Right lobe of liver (tissue), 6 donors: ENCODE measurements around the gene ZBTB24. TPM values are rescaled to one million over a fixed set of nuclear protein-coding genes. Genes with fewer than 3 reads are reported as not detected.
A peak's percentile ranks its signal among the peaks of the same experiment; 100 is the strongest.

Experiments used
- ATAC-seq, 4 donors: fragments of 200-7000 bp; cut with Tn5 transposase; one replicate each; pipeline ENCODE4 v1.9.1; 2020; ENCODE audit warnings: mild to moderate bottlenecking in 4 of 4, moderate library complexity in 4 of 4
- DNase-seq, 3 donors: peaks; one replicate each; pipeline ENCODE4 v3.0.0-alpha.2; 2020
- H3K27ac ChIP-seq, 3 donors: fragments of 200-600 bp; one replicate each; pipeline ENCODE4 v1.8.0; 2022
- H3K27me3 ChIP-seq, 2 donors: fragments of 200-600 bp; one replicate each; pipeline ENCODE4 v1.8.0; 2022
- H3K36me3 ChIP-seq, 4 donors: fragments of 200-600 bp; sonication (generic) in 1 of 4; one replicate each; pipeline versions ENCODE4 v1.5.1 to v1.8.0; 2017 to 2022; ENCODE audit warnings: control low read depth in 1 of 4
- H3K4me1 ChIP-seq, 4 donors: fragments of 200-600 bp; sonication (generic) in 1 of 4; one replicate each; pipeline versions ENCODE4 v1.5.1 to v1.8.0; 2017 to 2022; ENCODE audit warnings: control low read depth in 1 of 4
- H3K4me3 ChIP-seq, 3 donors: fragments of 200-600 bp; one replicate each; pipeline ENCODE4 v1.8.0; 2022
- H3K9me3 ChIP-seq, 4 donors: fragments of 200-600 bp; sonication (generic) in 1 of 4; one replicate each; pipeline versions ENCODE4 v1.5.1 to v1.8.0; 2017 to 2022; ENCODE audit warnings: control low read depth in 1 of 4
- CTCF ChIP-seq, 4 donors: fragments of 200-600 bp in 3 of 4; fragments of 450-650 bp in 1 of 4; IDR thresholded peaks; one replicate each; pipeline versions ENCODE4 v1.5.1 to v1.8.0; 2016 to 2022; ENCODE audit warnings: antibody characterized with exemption in 4 of 4, mild to moderate bottlenecking in 2 of 4
- POLR2A ChIP-seq: fragments of 450-650 bp; IDR thresholded peaks from one replicate; pipeline ENCODE4 v1.6.1; 2017; ENCODE audit warnings: antibody characterized with exemption, mild to moderate bottlenecking
- WGBS: methylation state at CpG from one replicate; pipeline ENCODE4 v1.1.6; 2018; ENCODE audit warnings: low coverage, low lambda C conversion rate; ENCODE audit not compliant: insufficient coverage; ENCODE audit errors: missing lambda C conversion rate; 5-methylcytosine and 5-hydroxymethylcytosine counted together
- intact Hi-C, 2 donors: fragments of 100-400 bp; cut with DNase I; formaldehyde crosslinking; loops; one replicate each; pipeline versions ENCODE4 v1.11.2 to v1.14.1; 2022
- total RNA-seq, 6 experiments: library from RNA; depleted of rRNA in 2 of 6; stranded (reverse); fragments of >200 nt in 2 of 6; fragmentation: NEBNext Ultra II Directional in 3 of 6; extraction: Animal tissue kit (Norgen Biotek cat#: 25700) in 3 of 6; gene quantifications; one replicate each; pipeline versions ENCODE4 v1.1.0 to v1.2.4, GENCODE V29; 2016 to 2023
- donor health status: DM: no; HTN: yes; CAD: no.
- donor health status: DM: no; HTN: no; CAD: no.
- donor health status: DM: no; HTN: no; CAD: no.
- donor health status: DM: no; HTN: yes; CAD: no.
- donor health status: DM: no; HTN: yes; CAD: no.

ZBTB24 gene
- total RNA-seq, 6 experiments from 2014 or later = 2.4 to 3.6 (median 2.7) TPM

- ATAC-seq = peak in 3 of 4 donors; percentile 14 to 64 (median 37)
- 47% methylated on average over 7 of the region's 7 CpGs for WGBS
These were observed 54.0 kb downstream of the ZBTB24 start for GRCh38 chr6:109428889-109429477.

GRCh38 chr6:109424946-109425345 is 58.1 kb downstream of the ZBTB24 start:
- H3K4me1 ChIP-seq = no peaks in the 10 kb centered on the region
- DNase-seq = no peak
- no peaks in the 10 kb centered on the region for H3K9me3 ChIP-seq
- no peak overlapping the region for H3K4me3 ChIP-seq
- WGBS = 60% methylated on average over 2 of the region's 2 CpGs
- no peak overlapping the region for H3K27ac ChIP-seq
- no peaks in the 10 kb centered on the region for H3K27me3 ChIP-seq
- ATAC-seq = no peak
- intact Hi-C loops = no loop called here
- TF ChIP-seq POLR2A (no peak), CTCF (IDR thresholded peaks at IDR 0.05) (no peak)
- no peaks in the 10 kb centered on the region for H3K36me3 ChIP-seq

More at GRCh38 chr6:109428889-109429477, 54.0 kb downstream of the ZBTB24 start:
- Histone ChIP-seq H3K36me3 (no peaks in the 10 kb centered on the region), H3K27me3 (no peaks in the 10 kb centered on the region), H3K9me3 (no peaks in the 10 kb centered on the region), H3K27ac (no peak overlapping the region), H3K4me1 (no peaks in the 10 kb centered on the region), H3K4me3 (no peak overlapping the region)
- intact Hi-C loops = no loop called here
- no peak for DNase-seq
- TF ChIP-seq POLR2A = no peak
- no peak for TF ChIP-seq CTCF (IDR thresholded peaks at IDR 0.05)

- no peaks in the 10 kb centered on the region for H3K4me1 ChIP-seq
- H3K27ac ChIP-seq = no peak overlapping the region
- no peaks in the 10 kb centered on the region for H3K9me3 ChIP-seq
- no peak for ATAC-seq
- 81% methylated on average over 1 of the region's 1 CpG for WGBS
- TF ChIP-seq CTCF (IDR thresholded peaks at IDR 0.05) (no peak), POLR2A (no peak)
- intact Hi-C loops = no loop called here
- no peaks in the 10 kb centered on the region for H3K36me3 ChIP-seq
- H3K4me3 ChIP-seq = no peak overlapping the region
- no peaks in the 10 kb centered on the region for H3K27me3 ChIP-seq
- no peak for DNase-seq
These were observed 61.8 kb downstream of the ZBTB24 start for GRCh38 chr6:109421184-109421583.

- H3K27me3 ChIP-seq = no peaks in the 10 kb centered on the region
- no peak overlapping the region for H3K4me3 ChIP-seq
- 30% methylated on average over 1 of the region's 1 CpG for WGBS
- H3K27ac ChIP-seq = no peak overlapping the region
- intact Hi-C loops = no loop called here
- no peaks in the 10 kb centered on the region for H3K4me1 ChIP-seq
- H3K36me3 ChIP-seq = no peaks in the 10 kb centered on the region
- no peaks in the 10 kb centered on the region for H3K9me3 ChIP-seq
- DNase-seq (no peak), ATAC-seq (no peak)
- no peak for TF ChIP-seq CTCF (IDR thresholded peaks at IDR 0.05)
- no peak for TF ChIP-seq POLR2A
These were observed 62.3 kb downstream of the ZBTB24 start for GRCh38 chr6:109420751-109421150.
